GM18519 (cell line): ENCODE results near the gene MED14.
"Not testable (repeated sequence)": the region's sequence is repeated elsewhere in the genome, so short reads cannot be mapped to it uniquely, and the experiment has no call there.

Experiments
- ATAC-seq: cut with Tn5 transposase; IDR thresholded peaks from one replicate; pipeline ENCODE4 v1.9.1; 2021; ENCODE audit warnings: mild to moderate bottlenecking, moderate library complexity; ENCODE audit not compliant: unreplicated experiment, low FRiP score

The MED14 gene

GRCh38 chrX:40735325-40736169 lies at the start of gene MED14:
Gene MED14 (minus strand): TSS chrX:40735542. CDS start chrX:40735412, 130 bp downstream.
- ATAC-seq: peak; percentile 74

GRCh38 chrX:40784516-40785151 lies 49.3 kb upstream of the MED14 start:
- ATAC-seq: no peak

- ATAC-seq: not testable (repeated sequence)
Measured at GRCh38 chrX:40782644-40783259, 47.4 kb upstream of the MED14 start.

- no peak for ATAC-seq
Measured at GRCh38 chrX:40780951-40781350, 45.6 kb upstream of the MED14 start.

GRCh38 chrX:40780082-40780481 lies 44.7 kb upstream of the MED14 start:
- ATAC-seq: no peak

- no peak for ATAC-seq
Measured at GRCh38 chrX:40778861-40779575, 43.7 kb upstream of the MED14 start.

- ATAC-seq: no peak
Measured at GRCh38 chrX:40773809-40774208, 38.5 kb upstream of the MED14 start.

- ATAC-seq: no peak
Measured at GRCh38 chrX:40773188-40773587, 37.8 kb upstream of the MED14 start.

- no peak for ATAC-seq
Measured at GRCh38 chrX:40772290-40772689, 36.9 kb upstream of the MED14 start.

GRCh38 chrX:40761762-40762161 lies 26.4 kb upstream of the MED14 start:
- ATAC-seq: no peak

- no peak for ATAC-seq
Measured at GRCh38 chrX:40759374-40759773, 24.0 kb upstream of the MED14 start.

- ATAC-seq: no peak
Measured at GRCh38 chrX:40757058-40757457, 21.7 kb upstream of the MED14 start.

GRCh38 chrX:40755291-40756249 lies 20.2 kb upstream of the MED14 start:
- no peak for ATAC-seq

- no peak for ATAC-seq
Measured at GRCh38 chrX:40749681-40750494, 14.5 kb upstream of the MED14 start.

GRCh38 chrX:40748977-40749376 lies 13.6 kb upstream of the MED14 start:
- ATAC-seq: no peak

- ATAC-seq: no peak
Measured at GRCh38 chrX:40746521-40746920, 11.2 kb upstream of the MED14 start.

GRCh38 chrX:40736170-40736505 lies 796 bp upstream of the MED14 start:
- no peak for ATAC-seq

- ATAC-seq: peak; percentile 3
Measured at GRCh38 chrX:40734971-40735324, 394 bp downstream of the MED14 start.

GRCh38 chrX:40733706-40734105 lies 1.6 kb downstream of the MED14 start:
- ATAC-seq: no peak
